Activated CD4-positive, CD25-positive, alpha-beta regulatory T cell treated with anti-CD3 and anti-CD28 coated beads, Interleukin-2, amount 50 U/mL, for 16 hours (primary cell): ENCODE data around the gene P2RY14.
"Not testable (repeated sequence)": the region's sequence is repeated elsewhere in the genome, so short reads cannot be mapped to it uniquely, and the experiment has no call there.

Source experiments
- DNase-seq: peaks from one replicate; pipeline ENCODE4 v3.0.0-alpha.2; 2020; ENCODE audit warnings: low read depth, low spot score

Gene P2RY14

GRCh38 chr3:151183265-151183671 is 95.1 kb downstream of the P2RY14 start:
- no peak for DNase-seq

GRCh38 chr3:151182349-151183079 is 95.8 kb downstream of the P2RY14 start:
- no peak for DNase-seq

- DNase-seq = no peak
Observed at GRCh38 chr3:151178208-151178845, 100.0 kb downstream of the P2RY14 start.

GRCh38 chr3:151175952-151176351 is 102.4 kb downstream of the P2RY14 start:
- no peak for DNase-seq

DNA sequence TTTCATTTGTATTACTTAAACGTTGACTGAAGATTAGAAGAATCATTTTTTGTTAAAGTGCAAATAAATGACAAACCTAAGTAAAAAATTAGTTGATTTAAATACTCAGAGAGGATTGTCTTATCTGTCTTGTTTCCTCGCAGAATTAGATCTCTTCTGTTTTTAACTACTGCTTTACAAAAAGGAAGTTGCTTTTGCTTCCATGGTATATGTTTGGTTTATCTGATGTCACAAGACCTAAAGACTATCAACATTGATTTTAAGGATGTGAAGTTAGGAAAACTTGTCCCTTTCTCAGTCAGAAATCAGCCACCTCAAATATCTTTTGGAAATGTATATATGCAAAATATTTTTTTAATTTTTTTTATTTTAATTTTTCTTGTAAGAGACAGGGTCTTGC is 104.0 kb downstream of the P2RY14 start:
- no peak for DNase-seq

- DNase-seq = no peak
Observed at GRCh38 chr3:151171145-151171757, 107.1 kb downstream of the P2RY14 start.

DNA sequence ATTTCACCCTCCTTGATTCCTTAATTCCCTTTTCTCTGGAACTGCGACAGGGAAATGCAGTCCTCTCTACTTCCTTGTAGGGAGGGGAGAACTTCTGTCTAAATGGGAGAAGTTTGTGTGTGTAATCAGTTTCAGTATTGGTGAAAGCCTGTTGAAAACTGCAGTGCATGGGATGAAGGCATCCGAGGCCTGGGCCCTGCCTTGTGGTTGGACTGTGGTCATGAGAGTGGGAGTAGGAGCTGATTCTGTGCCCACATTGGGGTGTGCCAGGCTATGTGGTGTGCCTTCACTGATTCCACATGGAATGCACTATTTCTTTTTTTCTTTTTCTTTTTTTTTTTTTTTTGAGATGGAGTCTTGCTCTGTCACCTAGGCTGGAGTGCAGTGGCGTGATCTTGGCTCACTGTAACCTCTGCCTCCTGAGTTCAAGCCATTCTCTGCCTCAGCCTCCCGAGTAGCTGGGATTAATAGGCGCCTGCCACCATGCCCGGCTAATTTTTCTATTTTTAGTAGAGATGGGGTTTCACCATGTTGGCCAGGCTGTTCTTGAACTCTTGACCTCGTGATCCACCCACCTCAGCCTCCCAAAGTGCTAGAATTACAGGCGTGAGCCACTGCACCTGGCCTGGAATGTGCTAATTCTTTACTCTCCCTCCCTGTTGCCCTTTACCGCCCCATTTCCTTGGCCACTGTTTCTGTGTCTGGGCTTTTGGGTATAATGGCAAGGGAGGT is 108.2 kb downstream of the P2RY14 start:
- not testable (repeated sequence) for DNase-seq

DNA sequence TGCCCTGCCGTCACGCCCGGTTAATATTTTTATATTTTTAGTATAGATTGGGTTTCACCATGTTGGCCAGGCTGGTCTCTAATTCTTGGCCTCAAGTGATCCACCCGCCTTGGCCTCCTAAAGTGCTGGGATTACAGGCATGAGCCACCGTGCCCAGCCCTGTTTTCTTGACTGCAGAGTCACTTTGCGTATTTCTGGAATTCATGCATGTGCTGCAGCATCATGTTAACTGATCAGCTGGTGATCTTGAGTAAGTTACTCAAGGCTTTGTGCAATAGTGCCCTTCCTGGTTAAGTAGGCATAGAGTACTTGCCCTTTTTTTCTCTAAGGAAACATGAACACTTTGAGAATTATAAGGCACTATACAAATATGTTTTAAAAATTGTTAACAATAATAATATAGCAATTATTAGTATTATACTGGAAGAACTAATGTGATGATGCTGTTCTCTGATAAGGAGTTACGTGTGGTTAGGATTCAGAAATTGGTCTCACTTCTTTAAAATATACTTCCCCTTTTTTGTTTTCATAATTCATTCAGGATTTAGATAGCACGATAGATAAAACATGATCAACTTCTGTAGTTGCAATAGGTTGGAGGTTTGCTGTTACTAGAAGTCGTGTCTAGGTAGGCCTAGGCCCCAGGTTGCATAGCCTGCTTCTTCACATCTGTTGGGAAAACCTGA is 108.9 kb downstream of the P2RY14 start:
- no peak for DNase-seq

DNA sequence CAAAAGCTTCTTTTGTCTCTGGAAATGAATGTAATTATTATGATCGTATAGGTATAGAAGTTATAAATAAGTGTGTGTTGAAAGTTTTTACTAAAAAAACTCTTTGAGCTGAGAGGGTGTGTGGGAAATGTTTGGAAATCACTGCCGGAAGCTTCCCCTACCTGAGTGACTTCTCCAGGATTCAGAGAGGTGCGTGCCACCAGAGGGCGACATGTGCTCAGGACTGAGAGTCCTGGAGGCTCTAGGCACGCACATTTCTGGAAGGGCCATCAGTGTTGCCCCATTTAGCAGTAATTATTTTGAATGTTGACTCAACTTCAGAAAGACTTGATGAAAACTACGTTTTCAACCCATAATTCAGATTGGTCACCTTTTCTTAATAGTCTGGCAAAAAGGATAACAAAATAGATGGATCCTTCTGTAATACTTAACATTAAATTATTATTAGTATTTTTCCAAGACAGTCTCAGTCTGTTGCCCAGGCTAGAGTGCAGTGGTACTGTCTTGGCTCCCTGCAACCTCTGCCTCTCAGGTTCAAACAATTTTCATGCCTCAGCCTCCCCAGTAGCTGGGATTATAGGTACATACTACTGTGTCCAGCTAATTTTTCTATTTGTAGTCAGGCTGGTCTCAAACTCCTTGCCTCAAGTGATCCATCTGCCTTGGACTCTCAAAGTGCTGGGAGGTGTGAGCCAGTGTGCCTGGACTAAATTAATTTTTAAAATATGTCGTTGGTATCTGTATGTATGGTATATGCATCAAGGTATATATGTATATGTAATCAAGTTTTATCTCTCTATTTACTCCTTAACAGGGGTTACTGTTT is 109.9 kb downstream of the P2RY14 start:
- peak; percentile 66 for DNase-seq

GRCh38 chr3:151166161-151166560 is 112.2 kb downstream of the P2RY14 start:
- DNase-seq = no peak

GRCh38 chr3:151165226-151165625 is 113.1 kb downstream of the P2RY14 start:
- DNase-seq = no peak
